K562 (cell line): ENCODE results near the gene NECTIN3. TPM values are rescaled to one million over a fixed set of nuclear protein-coding genes. Genes with fewer than 3 reads are reported as not detected.
A peak's percentile ranks its signal among the peaks of the same experiment; 100 is the strongest.

Source experiments
- ATAC-seq: fragments of 200-7000 bp; cut with Tn5 transposase; 3 replicates; pipeline ENCODE4 v1.9.1; 2020; ENCODE audit warnings: moderate library complexity
- BruUV-seq: library from RNA; stranded (reverse); fragments of 400-500 nt; replicated peaks from 2 replicates; lab custom pipeline; 2021; lab: Mats Ljungman, UMichigan
- CTCF ChIA-PET: fragments of 300-600 bp; formaldehyde crosslinking; extraction: SDS; loops from one replicate; lab custom pipeline; 2021; ENCODE audit warnings: low intra/inter-chr PET ratio; lab: Yijun Ruan, JAX
- POLR2A ChIA-PET: fragments of 300-600, 350-650 bp; sonication (Branson Sonifier 250); formaldehyde crosslinking; extraction: SDS; loops from one replicate; lab custom pipeline; 2021; ENCODE audit warnings: antibody characterized with exemption, inconsistent platforms; lab: Yijun Ruan, JAX
- DNase-seq, 4 experiments: peaks; one replicate each; pipeline versions ENCODE4 v3.0.0 to v3.0.0-alpha.2; 2011 to 2018; ENCODE audit warnings: low spot score in 3 of 4, mixed read lengths in 3 of 4; ENCODE audit errors: extremely low read depth in 1 of 4
- FAIRE-seq: peaks from 2 replicates; lab custom pipeline; 2011; peaks lifted over from hg19 to GRCh38; lab: Jason Lieb, UNC
- H2AFZ ChIP-seq: 2 replicates; pipeline ENCODE4 v1.6.0; 2011; ENCODE audit warnings: low read depth, low read length, control low read depth, inconsistent platforms
- H3K27ac ChIP-seq: fragments of 200-600 bp; 3 replicates; pipeline ENCODE4 v1.8.0; 2011; ENCODE audit warnings: low read depth, mild to moderate bottlenecking, control low read depth, inconsistent platforms, low read length, moderate library complexity, mixed read lengths; ENCODE audit errors: extremely low read depth
- H3K27me3 ChIP-seq, 2 experiments: fragments of 300-600 bp in 1 of 2; 2 replicates in 1 of 2; 3 replicates in 1 of 2; pipeline versions ENCODE4 v1.6.0 to v1.8.0; 2011; ENCODE audit warnings: inconsistent platforms in 2 of 2, low read length in 2 of 2, mild to moderate bottlenecking in 1 of 2, mixed read lengths in 1 of 2, moderate library complexity in 1 of 2; ENCODE audit not compliant: control insufficient read depth in 2 of 2, insufficient read depth in 2 of 2
- H3K36me3 ChIP-seq: fragments of 300-600 bp; 3 replicates; pipeline ENCODE4 v1.8.0; 2011; ENCODE audit warnings: mild to moderate bottlenecking, low read length, inconsistent platforms; ENCODE audit not compliant: control insufficient read depth, insufficient read depth
- H3K4me1 ChIP-seq, 2 experiments: fragments of 200-600 bp in 1 of 2; replicated peaks in 1 of 2; 2 replicates in 1 of 2; 3 replicates in 1 of 2; pipeline versions ENCODE4 v1.5.1 to v1.8.0; 2011; ENCODE audit warnings: inconsistent platforms in 2 of 2, low read length in 2 of 2, mild to moderate bottlenecking in 1 of 2, mixed read lengths in 1 of 2, moderate library complexity in 1 of 2; ENCODE audit not compliant: control insufficient read depth in 2 of 2, insufficient read depth in 2 of 2
- H3K4me2 ChIP-seq: 2 replicates; pipeline ENCODE4 v1.6.1; 2011; ENCODE audit warnings: low read length, control low read depth, inconsistent platforms, mixed read lengths; ENCODE audit not compliant: insufficient read depth
- H3K4me3 ChIP-seq: fragments of 200-600 bp; sonication (generic), shearing (Covaris generic); 2 replicates; pipeline ENCODE4 v1.5.1; 2016; ENCODE audit warnings: control low read depth, inconsistent platforms
- H3K79me2 ChIP-seq: fragments of 200-600 bp; 3 replicates; pipeline ENCODE4 v1.8.0; 2011; ENCODE audit warnings: low read length, inconsistent platforms; ENCODE audit not compliant: control insufficient read depth, insufficient read depth
- H3K9ac ChIP-seq, 2 experiments: 2 replicates each; pipeline versions ENCODE4 v1.6.0 to v1.6.1; 2011; ENCODE audit warnings: low read depth in 2 of 2, low read length in 2 of 2, control low read depth in 1 of 2, inconsistent platforms in 1 of 2, mild to moderate bottlenecking in 1 of 2, mixed read lengths in 1 of 2; ENCODE audit not compliant: insufficient read depth in 1 of 2
- H3K9me1 ChIP-seq: one replicate; pipeline ENCODE4 v1.6.0; 2011; ENCODE audit warnings: inconsistent platforms, mild to moderate bottlenecking, low read length, moderate library complexity; ENCODE audit not compliant: control insufficient read depth, insufficient read depth
- H3K9me3 ChIP-seq: replicated peaks from 2 replicates; pipeline ENCODE4 v1.5.1; 2011; ENCODE audit warnings: low read depth, low read length, inconsistent platforms; ENCODE audit not compliant: control insufficient read depth, insufficient read depth
- H4K20me1 ChIP-seq: replicated peaks from 2 replicates; pipeline ENCODE4 v1.6.1; 2011; ENCODE audit warnings: low read length, inconsistent platforms, mixed read lengths; ENCODE audit not compliant: control insufficient read depth, insufficient read depth
- GATA2 ChIP-seq: sonication (generic); formaldehyde crosslinking; IDR thresholded peaks from 2 replicates; pipeline ENCODE4 v1.4.0; 2020; ENCODE audit warnings: mild to moderate bottlenecking, missing genetic modification reagents
- HLTF ChIP-seq: fragments of 450-650 bp; IDR thresholded peaks from 2 replicates; pipeline ENCODE4 v1.6.1; 2016
- MCM2 ChIP-seq: fragments of 450-650 bp; IDR thresholded peaks from 2 replicates; pipeline ENCODE4 v1.6.1; 2017; ENCODE audit warnings: low read depth, mild to moderate bottlenecking
- MEF2A ChIP-seq: IDR thresholded peaks from 2 replicates; pipeline ENCODE4 v1.6.1; 2011; ENCODE audit warnings: low read depth, mild to moderate bottlenecking, low read length, moderate library complexity; ENCODE audit not compliant: control insufficient read depth
- ZEB2 ChIP-seq: fragments of 450-650 bp; IDR thresholded peaks from 2 replicates; pipeline ENCODE4 v1.6.1; 2016
- ZNF316 ChIP-seq: fragments of 450-650 bp; IDR thresholded peaks from 2 replicates; pipeline ENCODE4 v1.6.1; 2016
- ZNF644 ChIP-seq: fragments of 200-800 bp; sonication (Bioruptor generic); IDR thresholded peaks from 2 replicates; pipeline ENCODE4 v1.6.1; 2016; ENCODE audit warnings: low read depth, missing genetic modification characterization, missing compliant biosample characterization
- WGBS: fragments of 100-300 bp; shearing (Covaris generic); methylation state at CpG from one replicate; pipeline ENCODE4 v1.1.6; 2016; ENCODE audit warnings: low coverage, mixed read lengths; ENCODE audit not compliant: insufficient coverage; ENCODE audit errors: missing lambda C conversion rate; 5-methylcytosine and 5-hydroxymethylcytosine counted together
- in situ Hi-C: fragments of 300-500 bp; cut with MboI; formaldehyde crosslinking; loops from 4 replicates; pipeline ENCODE4 v1.15.0; 2018; ENCODE audit warnings: inconsistent platforms, mixed read lengths
- intact Hi-C: fragments of 100-400 bp; cut with micrococcal nuclease; formaldehyde crosslinking; loops from 2 replicates; pipeline ENCODE4 v1.14.2; 2022
- polyA plus RNA-seq, 8 experiments: library from polyadenylated mRNA; depleted of rRNA in 4 of 8; stranded (reverse) in 5 of 8; unstranded in 3 of 8; fragments of >200 nt; fragmentation: Nextera tagmentation in 2 of 8; fragmentation: Illumina TruSeq in 1 of 8; extraction: Ambion mirVana in 2 of 8; extraction: Trizol in 1 of 8; gene quantifications; 2 replicates each; pipeline versions ENCODE4 v1.2.1 to v1.2.3, GENCODE V29; 2011 to 2014; ENCODE audit warnings: inconsistent platforms in 1 of 8, missing spikeins in 1 of 8
- total RNA-seq, 7 experiments: library from RNA; depleted of rRNA in 6 of 7; stranded (reverse); fragments of >200 nt in 6 of 7; fragmentation: Illumina TruSeq in 2 of 7; extraction: Trizol in 2 of 7; gene quantifications; 2 replicates each; pipeline versions ENCODE4 v1.2.1 to v1.2.3, GENCODE V29; 2011 to 2021; ENCODE audit warnings: low replicate concordance in 1 of 7
- TF ChIP-seq, protein P1 (sequence below): fragments of 250-450 bp; sonication (Bioruptor Pico); IDR thresholded peaks from 2 replicates; pipeline ENCODE4 v1.4.0; 2020; ENCODE audit warnings: mild to moderate bottlenecking
- TF ChIP-seq, protein P2 (sequence below): IDR thresholded peaks from 2 replicates; pipeline ENCODE4 v1.6.1; 2011; ENCODE audit warnings: borderline replicate concordance, low read depth, mild to moderate bottlenecking, moderate library complexity, low read length; ENCODE audit not compliant: insufficient read depth, poor library complexity, severe bottlenecking

NECTIN3 gene
- total and polyA plus RNA-seq, 9 of the 15 experiments (the other 6 are each of a cell fraction or from before 2014, with no cell fraction given), result 0.16 TPM; not detected in 8

DNA sequence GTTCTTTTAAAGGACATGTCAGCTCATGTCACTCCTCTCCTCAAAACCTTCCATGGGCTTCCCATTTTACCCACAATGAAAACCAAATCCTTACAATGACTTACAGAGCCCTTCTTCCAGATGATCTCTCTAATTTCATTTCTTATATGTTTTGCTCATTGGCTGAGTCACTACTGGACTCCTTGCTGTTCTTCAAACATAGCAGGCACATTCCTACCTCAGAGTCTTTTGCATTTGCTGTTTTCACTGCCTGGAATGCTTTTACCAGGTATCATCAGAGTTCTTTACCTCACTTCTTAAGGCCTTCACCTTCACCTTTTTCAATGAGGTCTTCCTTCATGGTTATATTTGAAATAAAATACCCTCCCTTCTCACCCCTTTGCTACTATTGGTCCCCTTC is 57.3 kb downstream of the NECTIN3 start (continued):
- TF ChIP-seq, protein P1, sequence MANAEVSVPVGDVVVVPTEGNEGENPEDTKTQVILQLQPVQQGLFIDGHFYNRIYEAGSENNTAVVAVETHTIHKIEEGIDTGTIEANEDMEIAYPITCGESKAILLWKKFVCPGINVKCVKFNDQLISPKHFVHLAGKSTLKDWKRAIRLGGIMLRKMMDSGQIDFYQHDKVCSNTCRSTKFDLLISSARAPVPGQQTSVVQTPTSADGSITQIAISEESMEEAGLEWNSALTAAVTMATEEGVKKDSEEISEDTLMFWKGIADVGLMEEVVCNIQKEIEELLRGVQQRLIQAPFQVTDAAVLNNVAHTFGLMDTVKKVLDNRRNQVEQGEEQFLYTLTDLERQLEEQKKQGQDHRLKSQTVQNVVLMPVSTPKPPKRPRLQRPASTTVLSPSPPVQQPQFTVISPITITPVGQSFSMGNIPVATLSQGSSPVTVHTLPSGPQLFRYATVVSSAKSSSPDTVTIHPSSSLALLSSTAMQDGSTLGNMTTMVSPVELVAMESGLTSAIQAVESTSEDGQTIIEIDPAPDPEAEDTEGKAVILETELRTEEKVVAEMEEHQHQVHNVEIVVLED (CRISPR knock-in tag), result no peak
- TF ChIP-seq HLTF (no peak), MEF2A (no peak), ZNF644 (tag) (no peak), MCM2 (no peak), ZEB2 (no peak)
- TF ChIP-seq, protein P2, sequence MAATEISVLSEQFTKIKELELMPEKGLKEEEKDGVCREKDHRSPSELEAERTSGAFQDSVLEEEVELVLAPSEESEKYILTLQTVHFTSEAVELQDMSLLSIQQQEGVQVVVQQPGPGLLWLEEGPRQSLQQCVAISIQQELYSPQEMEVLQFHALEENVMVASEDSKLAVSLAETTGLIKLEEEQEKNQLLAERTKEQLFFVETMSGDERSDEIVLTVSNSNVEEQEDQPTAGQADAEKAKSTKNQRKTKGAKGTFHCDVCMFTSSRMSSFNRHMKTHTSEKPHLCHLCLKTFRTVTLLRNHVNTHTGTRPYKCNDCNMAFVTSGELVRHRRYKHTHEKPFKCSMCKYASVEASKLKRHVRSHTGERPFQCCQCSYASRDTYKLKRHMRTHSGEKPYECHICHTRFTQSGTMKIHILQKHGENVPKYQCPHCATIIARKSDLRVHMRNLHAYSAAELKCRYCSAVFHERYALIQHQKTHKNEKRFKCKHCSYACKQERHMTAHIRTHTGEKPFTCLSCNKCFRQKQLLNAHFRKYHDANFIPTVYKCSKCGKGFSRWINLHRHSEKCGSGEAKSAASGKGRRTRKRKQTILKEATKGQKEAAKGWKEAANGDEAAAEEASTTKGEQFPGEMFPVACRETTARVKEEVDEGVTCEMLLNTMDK, result no peak

DNA sequence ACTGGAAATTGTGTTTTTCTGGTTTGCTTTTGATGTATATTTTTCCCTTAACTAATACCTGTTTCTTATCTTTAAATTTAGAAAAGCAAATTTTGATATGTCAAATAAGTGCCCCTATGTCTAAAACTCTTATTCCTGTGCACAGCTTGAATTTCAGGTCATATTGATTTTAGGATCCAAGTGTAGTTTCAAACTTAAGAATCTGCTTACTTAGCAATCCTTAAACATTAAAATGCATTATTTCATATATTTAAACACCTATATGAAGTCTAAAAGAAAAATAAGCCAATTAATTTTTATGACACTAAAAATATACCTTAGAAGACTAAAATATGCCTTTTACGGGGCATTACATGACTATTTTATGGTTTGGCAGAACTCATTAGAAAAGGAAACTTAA is 59.2 kb downstream of the NECTIN3 start:
- Histone ChIP-seq H3K36me3 (no peaks in the 10 kb centered on the region), H3K4me3 (no peak overlapping the region), H3K79me2 (no peaks in the 10 kb centered on the region), H3K4me2 (no peak overlapping the region), H2AFZ (no peak overlapping the region), H3K9ac (no peak overlapping the region), H3K27me3 (no peaks in the 10 kb centered on the region), H3K4me1 (no peaks in the 10 kb centered on the region), H3K9me3 (no peaks in the 10 kb centered on the region), H3K9me1 (no peaks in the 10 kb centered on the region), H3K27ac (no peak overlapping the region), H4K20me1 (no peaks in the 10 kb centered on the region)
- intact Hi-C loops, result no loop called here
- WGBS, result 0% methylated on average over 1 of the region's 1 CpG
- FAIRE-seq (no peak), DNase-seq (no peak), ATAC-seq (no peak)
- in situ Hi-C loops, result no loop called here
- TF ChIP-seq GATA2 (CRISPR knock-in tag) (no peak), ZNF316 (0 out of 2 replicates have a peak, but pooled peaks have one; percentile 21)
- CTCF ChIA-PET, result no interaction called here
- POLR2A ChIA-PET, result no interaction called here
- no TSS peak for BruUV-seq
